Karpas-422 (cell line): Measurements from ENCODE around the gene MFSD6. TPM values are rescaled to one million over a fixed set of nuclear protein-coding genes. Genes with fewer than 3 reads are reported as not detected.
"Not testable (repeated sequence)": the region's sequence is repeated elsewhere in the genome, so short reads cannot be mapped to it uniquely, and the experiment has no call there.

Experiments used
- DNase-seq: peaks from one replicate; pipeline ENCODE4 v3.0.0-alpha.2; 2015
- H2AFZ ChIP-seq: fragments of 200-600 bp; sonication (generic); 2 replicates; pipeline ENCODE4 v1.6.1; 2014; ENCODE audit warnings: antibody characterized with exemption, low read length, mixed read lengths
- H3K27ac ChIP-seq: fragments of 200-600 bp; sonication (generic); 2 replicates; pipeline ENCODE4 v1.5.1; 2014; ENCODE audit warnings: mild to moderate bottlenecking, low read length, moderate library complexity
- H3K27me3 ChIP-seq: fragments of 200-600 bp; sonication (generic); 2 replicates; pipeline ENCODE4 v1.6.1; 2014; ENCODE audit warnings: low read length, mixed read lengths
- H3K36me3 ChIP-seq: fragments of 200-600 bp; sonication (generic); 2 replicates; pipeline ENCODE4 v1.6.1; 2014; ENCODE audit warnings: low read length, mixed read lengths; ENCODE audit not compliant: insufficient read depth
- H3K4me1 ChIP-seq: fragments of 200-600 bp; sonication (generic); 2 replicates; pipeline ENCODE4 v1.6.1; 2014; ENCODE audit warnings: mild to moderate bottlenecking, low read length, mixed read lengths
- H3K4me2 ChIP-seq: fragments of 200-600 bp; sonication (generic); 2 replicates; pipeline ENCODE4 v1.6.1; 2014; ENCODE audit warnings: low read length, low read depth, mild to moderate bottlenecking; ENCODE audit not compliant: poor library complexity, severe bottlenecking
- H3K4me3 ChIP-seq: fragments of 200-600 bp; sonication (generic); 2 replicates; pipeline ENCODE4 v1.5.1; 2014; ENCODE audit warnings: mild to moderate bottlenecking, antibody characterized with exemption, low read length, mixed read lengths
- H3K79me2 ChIP-seq: fragments of 200-600 bp; sonication (generic); 2 replicates; pipeline ENCODE4 v1.6.1; 2014; ENCODE audit warnings: mild to moderate bottlenecking, low read length, mixed read lengths
- H3K9ac ChIP-seq: fragments of 200-600 bp; sonication (generic); 2 replicates; pipeline ENCODE4 v1.6.0; 2014; ENCODE audit warnings: low read length
- H3K9me2 ChIP-seq: fragments of 200-600 bp; sonication (generic), shearing (Covaris generic); replicated peaks from 2 replicates; pipeline ENCODE4 v1.6.0; 2014; ENCODE audit warnings: mild to moderate bottlenecking, low read length, moderate library complexity; ENCODE audit not compliant: insufficient read depth
- H3K9me3 ChIP-seq: fragments of 300-700, 200-600 bp; sonication (generic); 2 replicates; pipeline ENCODE4 v1.6.1; 2014; ENCODE audit warnings: low read length, mixed read lengths
- H4K20me1 ChIP-seq: fragments of 200-600 bp; sonication (generic); 2 replicates; pipeline ENCODE4 v1.6.1; 2014; ENCODE audit warnings: mild to moderate bottlenecking, antibody characterized with exemption, low read length, low read depth; ENCODE audit not compliant: insufficient read depth
- total RNA-seq: library from RNA; depleted of rRNA; stranded (reverse); fragments of >200 nt; shearing (Covaris generic); gene quantifications from 2 replicates; pipeline ENCODE4 v1.2.3, GENCODE V29; 2014; ENCODE audit warnings: low replicate concordance

The MFSD6 gene
- total RNA-seq, 1 experiment from 2014 or later, result 65.9 TPM

DNA sequence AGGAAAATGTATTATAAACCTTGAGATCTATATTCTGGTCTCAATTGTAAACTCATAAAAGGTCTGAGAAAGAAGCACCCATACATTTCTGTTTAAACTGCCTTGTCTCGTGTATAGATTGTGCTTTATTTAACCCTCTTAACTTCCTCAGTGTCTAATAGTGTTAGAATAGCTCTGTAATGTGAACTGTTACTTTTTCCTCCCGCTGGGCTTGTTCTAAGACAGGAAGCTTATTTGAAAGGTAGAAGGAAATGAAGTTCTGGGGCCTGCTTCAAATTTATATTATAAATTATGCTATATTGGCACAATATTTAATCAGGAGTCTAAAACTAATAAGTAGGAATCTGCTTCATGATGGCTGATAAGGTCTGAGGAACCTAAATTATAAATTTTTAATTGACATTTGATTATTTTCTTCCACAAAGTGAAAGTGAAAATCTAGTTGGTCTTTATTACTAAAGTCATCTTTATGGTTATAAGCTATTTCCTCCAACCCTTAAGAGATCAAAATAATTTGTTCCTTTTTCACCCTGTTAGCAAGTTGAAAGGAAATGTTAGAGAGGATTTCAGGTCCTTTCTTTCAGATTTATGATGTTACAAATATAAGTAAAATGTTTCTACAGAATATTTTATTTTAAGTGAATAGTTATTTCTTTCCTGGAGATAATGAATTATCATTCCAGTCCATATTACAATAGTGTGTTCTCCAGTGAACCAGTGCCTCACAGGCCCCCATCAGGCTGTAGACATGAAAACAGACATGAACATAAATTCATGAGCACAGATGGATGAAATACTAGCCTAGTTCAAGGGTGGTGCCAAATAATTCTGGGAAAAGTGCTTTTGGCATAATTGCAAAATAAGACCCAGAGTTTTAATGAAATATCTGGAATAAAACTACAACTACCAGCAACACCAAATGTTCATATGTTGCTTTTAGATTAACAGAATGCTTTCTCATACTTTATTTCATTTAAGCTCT, 7.9 kb downstream of the MFSD6 start:
- H3K27me3 ChIP-seq, result no peaks in the 10 kb centered on the region
- peak overlapping the region; percentile 73 for H3K4me2 ChIP-seq
- peaks cover 78% of the 10 kb centered on the region for H3K4me1 ChIP-seq
- peak overlapping the region; percentile 74 for H3K27ac ChIP-seq
- H2AFZ ChIP-seq, result no peak overlapping the region
- peak overlapping the region; percentile 15 for H3K9ac ChIP-seq
- peak overlapping the region; percentile 48 for H3K4me3 ChIP-seq
- H3K9me3 ChIP-seq, result no peaks in the 10 kb centered on the region
- no peaks in the 10 kb centered on the region for H4K20me1 ChIP-seq
- H3K36me3 ChIP-seq, result no peaks in the 10 kb centered on the region; the same call in 1 of the 2 replicates
- H3K79me2 ChIP-seq, result peaks cover 90% of the 10 kb centered on the region
- H3K9me2 ChIP-seq, result no peaks in the 10 kb centered on the region
- DNase-seq, result peak; percentile 74

- Histone ChIP-seq H3K4me1 (peaks cover 71% of the 10 kb centered on the region), H3K27ac (peak overlapping the region; percentile 74; the same call in 1 of the 2 replicates), H3K9ac (no peak overlapping the region), H3K36me3 (no peaks in the 10 kb centered on the region; the same call in 1 of the 2 replicates), H3K27me3 (no peaks in the 10 kb centered on the region), H3K79me2 (peaks cover 91% of the 10 kb centered on the region), H4K20me1 (no peaks in the 10 kb centered on the region), H2AFZ (no peak overlapping the region), H3K9me3 (no peaks in the 10 kb centered on the region), H3K9me2 (no peaks in the 10 kb centered on the region), H3K4me2 (no peak overlapping the region), H3K4me3 (no peak overlapping the region)
- DNase-seq, result no peak
Measured at GRCh38 chr2:190417045-190417842, 9.1 kb downstream of the MFSD6 start.

DNA sequence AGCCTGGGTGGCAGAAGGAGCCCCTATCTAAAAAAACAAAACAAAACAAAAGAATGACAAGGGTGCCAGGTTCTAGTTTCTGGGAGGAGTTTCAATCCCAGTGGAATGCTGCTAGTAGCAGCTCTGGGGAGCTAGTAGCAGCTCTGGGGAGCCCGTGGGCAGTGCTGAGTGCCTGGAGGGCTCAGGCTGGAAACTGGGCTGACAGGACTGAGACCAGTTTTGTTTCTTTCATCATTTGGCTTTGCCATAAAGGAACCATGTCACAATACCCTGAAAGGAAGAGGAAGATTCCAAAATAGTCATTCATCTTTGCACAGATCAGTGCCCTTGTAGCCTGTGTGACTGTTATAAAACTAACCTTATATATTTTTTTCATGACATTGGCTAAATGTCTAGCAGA, 10.6 kb downstream of the MFSD6 start:
- Histone ChIP-seq H2AFZ (no peak overlapping the region), H3K9me2 (no peaks in the 10 kb centered on the region), H3K27ac (no peak overlapping the region), H3K4me3 (no peak overlapping the region), H3K9me3 (no peaks in the 10 kb centered on the region), H3K36me3 (no peaks in the 10 kb centered on the region; the same call in 1 of the 2 replicates), H3K79me2 (peaks cover 91% of the 10 kb centered on the region), H4K20me1 (no peaks in the 10 kb centered on the region), H3K4me1 (peaks cover 56% of the 10 kb centered on the region), H3K27me3 (no peaks in the 10 kb centered on the region), H3K9ac (no peak overlapping the region), H3K4me2 (no peak overlapping the region)
- DNase-seq, result no peak

DNA sequence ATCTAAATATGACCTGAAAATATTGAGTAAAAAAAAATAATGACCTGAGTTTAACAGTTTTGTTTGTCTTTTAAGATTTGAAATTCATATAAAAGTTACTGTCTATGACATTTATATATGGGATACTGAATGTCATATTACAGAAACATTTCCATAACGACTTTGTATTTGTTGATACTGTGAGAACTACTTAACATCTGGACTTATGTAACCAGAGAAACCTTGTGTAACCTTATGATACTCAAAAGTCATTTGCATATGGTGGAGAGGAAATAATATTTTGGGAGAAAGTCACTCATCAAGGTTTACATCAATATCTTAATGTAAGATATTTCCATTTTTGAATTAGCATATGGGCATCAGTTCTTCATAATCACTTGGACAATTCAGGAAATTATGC, 12.6 kb downstream of the MFSD6 start:
- Histone ChIP-seq H3K27ac (peak overlapping the region; percentile 12; the same call in 1 of the 2 replicates), H2AFZ (no peak overlapping the region), H3K9me2 (no peaks in the 10 kb centered on the region), H4K20me1 (no peaks in the 10 kb centered on the region), H3K9ac (no peak overlapping the region), H3K27me3 (no peaks in the 10 kb centered on the region), H3K4me3 (no peak overlapping the region), H3K4me2 (peak overlapping the region; percentile 24), H3K4me1 (peaks cover 41% of the 10 kb centered on the region), H3K9me3 (no peaks in the 10 kb centered on the region), H3K79me2 (peaks cover 92% of the 10 kb centered on the region), H3K36me3 (no peaks in the 10 kb centered on the region; the same call in 1 of the 2 replicates)
- peak; percentile 53 for DNase-seq

DNA sequence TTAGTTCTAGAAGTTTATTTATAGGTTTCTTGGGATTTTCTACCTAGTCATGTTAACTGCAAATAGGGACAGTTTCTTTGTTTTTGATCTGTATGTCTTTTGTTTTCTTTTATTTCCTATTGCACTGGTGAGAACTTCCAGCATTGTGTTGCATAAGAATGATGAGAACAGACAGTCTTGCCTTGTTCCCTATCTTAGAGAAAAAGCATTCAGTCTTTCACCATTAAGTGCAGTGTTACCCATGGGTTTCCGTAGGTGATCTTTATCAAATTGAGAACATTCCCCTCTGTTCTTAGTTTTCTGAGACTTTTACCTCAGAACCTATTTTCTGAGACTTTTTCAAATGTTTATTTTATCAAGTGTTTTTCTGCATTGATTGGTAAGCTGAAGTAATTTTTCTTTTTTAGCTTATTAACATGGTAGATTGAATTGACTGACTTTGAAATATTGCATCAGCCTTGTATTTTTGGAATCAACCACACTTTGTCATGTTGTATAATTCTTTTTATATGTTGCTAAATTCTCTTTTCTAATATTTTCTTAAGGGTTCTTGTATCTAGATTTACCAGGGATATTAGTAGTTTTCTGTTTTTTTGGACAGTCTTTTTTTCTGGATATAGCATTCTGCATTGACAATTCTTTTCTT, 17.2 kb downstream of the MFSD6 start:
- peak overlapping the region; percentile 21; the same call in 1 of the 2 replicates for H3K27ac ChIP-seq
- no peak overlapping the region for H3K4me3 ChIP-seq
- H3K9me3 ChIP-seq, result no peaks in the 10 kb centered on the region
- no peaks in the 10 kb centered on the region for H3K9me2 ChIP-seq
- no peaks in the 10 kb centered on the region for H3K27me3 ChIP-seq
- peaks cover 18% of the 10 kb centered on the region for H3K4me1 ChIP-seq
- no peak overlapping the region for H3K4me2 ChIP-seq
- DNase-seq, result no peak
- no peak overlapping the region for H3K9ac ChIP-seq
- no peaks in the 10 kb centered on the region; the same call in 1 of the 2 replicates for H3K36me3 ChIP-seq
- peaks cover 81% of the 10 kb centered on the region for H3K79me2 ChIP-seq
- H2AFZ ChIP-seq, result no peak overlapping the region
- H4K20me1 ChIP-seq, result no peaks in the 10 kb centered on the region

GRCh38 chr2:190425883-190426658, 17.9 kb downstream of the MFSD6 start:
- Histone ChIP-seq H3K4me2 (no peak overlapping the region), H3K4me3 (no peak overlapping the region), H2AFZ (no peak overlapping the region), H3K36me3 (no peaks in the 10 kb centered on the region; the same call in 1 of the 2 replicates), H3K9me3 (no peaks in the 10 kb centered on the region), H3K27me3 (no peaks in the 10 kb centered on the region), H4K20me1 (no peaks in the 10 kb centered on the region), H3K27ac (peak overlapping the region; percentile 21; the same call in 1 of the 2 replicates), H3K79me2 (peaks cover 74% of the 10 kb centered on the region), H3K9ac (no peak overlapping the region), H3K9me2 (no peaks in the 10 kb centered on the region), H3K4me1 (peaks cover 11% of the 10 kb centered on the region)
- no peak for DNase-seq

DNA sequence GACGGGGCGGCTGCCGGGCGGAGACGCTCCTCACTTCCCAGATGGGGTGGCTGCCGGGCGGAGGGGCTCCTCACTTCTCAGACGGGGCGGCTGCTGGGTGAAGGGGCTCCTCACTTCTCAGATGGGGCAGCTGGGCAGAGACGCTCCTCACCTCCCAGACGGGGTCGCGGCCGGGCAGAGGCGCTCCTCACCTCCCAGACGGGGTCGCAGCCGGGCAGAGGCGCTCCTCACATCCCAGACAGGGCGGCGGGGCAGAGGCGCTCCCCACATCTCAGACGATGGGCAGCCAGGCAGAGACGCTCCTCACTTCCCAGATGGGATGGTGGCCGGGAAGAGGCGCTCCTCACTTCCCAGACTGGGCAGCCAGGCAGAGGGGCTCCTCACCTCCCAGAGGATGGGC, 22.7 kb downstream of the MFSD6 start:
- H3K79me2 ChIP-seq, result peaks cover 62% of the 10 kb centered on the region
- not testable (repeated sequence) for H3K36me3 ChIP-seq

More for the DNA sequence above, 22.7 kb downstream of the MFSD6 start:
- not testable (repeated sequence) for DNase-seq, H4K20me1 ChIP-seq, H3K9ac ChIP-seq, H3K9me2 ChIP-seq, H2AFZ ChIP-seq, H3K4me3 ChIP-seq, H3K27ac ChIP-seq, H3K9me3 ChIP-seq, H3K4me2 ChIP-seq, H3K27me3 ChIP-seq
- peaks cover 38% of the 10 kb centered on the region for H3K4me1 ChIP-seq
